ENCODE measurements around the gene MDGA2. TPM values are rescaled to one million over a fixed set of nuclear protein-coding genes. Genes with fewer than 3 reads are reported as not detected.

The MDGA2 gene
- total and polyA plus RNA-seq, 9 of the 15 experiments (the other 6 are each of a cell fraction or from before 2014, with no cell fraction given): 0.01 to 0.18 (median 0.03) TPM; not detected in 5

DNA sequence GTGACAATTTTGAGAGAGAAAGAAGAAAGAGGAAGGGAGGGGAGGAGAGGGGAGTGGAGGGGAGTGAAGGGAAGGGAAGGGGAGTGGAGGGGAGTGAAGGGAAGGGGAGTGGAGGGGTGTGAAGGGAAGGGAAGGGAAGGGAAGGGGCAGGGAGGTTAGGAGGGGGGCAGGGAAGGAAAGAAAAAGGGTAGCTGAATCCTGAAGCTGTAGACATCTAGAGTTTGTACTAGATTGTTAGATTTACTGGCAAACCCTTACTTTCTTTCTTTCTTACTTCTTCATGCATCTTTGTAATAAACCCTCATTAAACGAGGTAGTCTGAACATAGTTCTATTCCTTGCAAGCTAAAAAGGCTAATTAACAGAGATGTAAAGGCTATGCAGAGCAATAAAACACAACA lies 378.0 kb downstream of the MDGA2 start:
- BruUV-seq (replicated peaks): no TSS peak
- no peak for TF ChIP-seq GTF2E2 (tag; IDR thresholded peaks at IDR 0.05)
- TF ChIP-seq MEF2D (tag; conservative IDR thresholded peaks at IDR 0.05; ENCODE audit: low read depth): no peak
- no peak for TF ChIP-seq CEBPB (tag; IDR thresholded peaks at IDR 0.05)
- no peak for TF ChIP-seq ZNF354B (CRISPR knock-in tag; IDR thresholded peaks at IDR 0.05)
- no peak for TF ChIP-seq KHSRP (IDR thresholded peaks at IDR 0.05)
- no peak for TF ChIP-seq CBX5 (IDR thresholded peaks at IDR 0.05; ENCODE audit: borderline replicate concordance, low read depth)
- TF ChIP-seq PTRF (tag; IDR thresholded peaks at IDR 0.05): no peak
- TF ChIP-seq CEBPG (CRISPR knock-in tag; IDR thresholded peaks at IDR 0.05): no peak
- TF ChIP-seq CEBPG (tag; conservative IDR thresholded peaks at IDR 0.05 in 1 of 2, IDR thresholded peaks at IDR 0.05 in 1 of 2): no peak
- peak; percentile 39 for TF ChIP-seq PCBP2 (IDR thresholded peaks at IDR 0.05; ENCODE audit: low read depth, low read length, poor library complexity, severe bottlenecking)

More for the DNA sequence above, 378.0 kb downstream of the MDGA2 start:
- Histone ChIP-seq H3K27me3 (ENCODE audit: control insufficient read depth in 2 of 2, insufficient read depth in 2 of 2, low read length in 2 of 2) (no peaks in the 10 kb centered on the region), H3K4me2 (ENCODE audit: insufficient read depth, low read length) (no peak overlapping the region), H3K9me3 (replicated peaks; ENCODE audit: control insufficient read depth, insufficient read depth, low read depth, low read length) (no peaks in the 10 kb centered on the region), H3K9me1 (ENCODE audit: control insufficient read depth, insufficient read depth, low read length) (no peaks in the 10 kb centered on the region), H4K20me1 (replicated peaks; ENCODE audit: control insufficient read depth, insufficient read depth, low read length) (no peaks in the 10 kb centered on the region), H3K36me3 (ENCODE audit: control insufficient read depth, insufficient read depth, low read length) (no peaks in the 10 kb centered on the region), H3K4me1 (replicated peaks in 1 of 2; ENCODE audit: control insufficient read depth in 2 of 2, insufficient read depth in 2 of 2, low read length in 2 of 2) (no peaks in the 10 kb centered on the region), H3K79me2 (ENCODE audit: control insufficient read depth, insufficient read depth, low read length) (no peaks in the 10 kb centered on the region), H3K9ac (ENCODE audit: insufficient read depth in 1 of 2, low read depth in 2 of 2, low read length in 2 of 2) (no peak overlapping the region), H3K4me3 (no peak overlapping the region), H2AFZ (ENCODE audit: low read depth, low read length) (no peak overlapping the region), H3K27ac (ENCODE audit: extremely low read depth, low read depth, low read length) (no peak overlapping the region)
- in situ Hi-C loops (cut with MboI) (no loop called here), intact Hi-C loops (cut with micrococcal nuclease) (no loop called here)
- WGBS (ENCODE audit: insufficient coverage, low coverage, missing lambda C conversion rate): 0% methylated on average over 1 of the region's 1 CpG
- DNase-seq (ENCODE audit: extremely low read depth in 1 of 4, low spot score in 3 of 4): no peak
- POLR2A ChIA-PET: no interaction called here
- no peak for FAIRE-seq
- no peak for ATAC-seq
- CTCF ChIA-PET (ENCODE audit: low intra/inter-chr PET ratio): no interaction called here

Data from K562 (cell line).